Stimulated activated naive B cell treated with anti-CD40 and anti-IgM and Interleukin-4, amounts not matched to agents 10 μg/mL and 1 μg/mL and 100 μg/mL, for 72 hours (primary cell): Measurements from ENCODE around the gene C15orf61.
A peak's percentile ranks its signal among the peaks of the same experiment; 100 is the strongest.

Experiments
- ATAC-seq, 2 donors: fragments of 150-1000 bp; cut with Tn5 transposase; replicated peaks; 2 replicates each; pipeline ENCODE4 v1.10.0; 2021; ENCODE audit warnings: moderate library complexity in 1 of 2
- DNase-seq: peaks from one replicate; pipeline ENCODE4 v3.0.0; 2021
- H3K27ac Mint-ChIP-seq: one replicate; pipeline ENCODE4 v1.8.0; 2022; ENCODE audit warnings: mild to moderate bottlenecking, mixed read lengths
- H3K27me3 Mint-ChIP-seq, 2 donors: one replicate each; pipeline ENCODE4 v1.8.0; 2022; ENCODE audit warnings: mixed read lengths in 2 of 2
- H3K36me3 Mint-ChIP-seq, 2 donors: one replicate each; pipeline ENCODE4 v1.8.0; 2022; ENCODE audit warnings: mixed read lengths in 2 of 2, mild to moderate bottlenecking in 1 of 2
- H3K4me1 Mint-ChIP-seq, 2 donors: one replicate each; pipeline ENCODE4 v1.8.0; 2022; ENCODE audit warnings: mixed read lengths in 2 of 2, mild to moderate bottlenecking in 1 of 2
- H3K4me3 Mint-ChIP-seq, 2 donors: one replicate each; pipeline ENCODE4 v1.8.0; 2022; ENCODE audit warnings: mild to moderate bottlenecking in 2 of 2, mixed read lengths in 2 of 2, moderate library complexity in 1 of 2
- H3K9me3 Mint-ChIP-seq, 2 donors: one replicate each; pipeline ENCODE4 v1.8.0; 2022; ENCODE audit warnings: mixed read lengths in 2 of 2, mild to moderate bottlenecking in 1 of 2

Gene C15orf61

GRCh38 chr15:67521029-67521782 is at the start of gene C15orf61:
Gene C15orf61 (plus strand): TSS chr15:67521131. CDS start chr15:67521249, 118 bp downstream.
- Mint-ChIP-seq H3K4me1 (peaks cover 6 to 19% of the 10 kb centered on the region in 2 donors), H3K9me3 (no peaks in the 10 kb centered on the region), H3K27ac (peak within 1 kb of the TSS; percentile 98), H3K4me3 (peak within 1 kb of the TSS; percentile 92 to 93), H3K36me3 (peaks cover 5 to 10% of the 10 kb centered on the region in 2 donors), H3K27me3 (no peaks in the 10 kb centered on the region)
- DNase-seq (peak; percentile 89), ATAC-seq (peak; percentile 82 to 85)

DNA sequence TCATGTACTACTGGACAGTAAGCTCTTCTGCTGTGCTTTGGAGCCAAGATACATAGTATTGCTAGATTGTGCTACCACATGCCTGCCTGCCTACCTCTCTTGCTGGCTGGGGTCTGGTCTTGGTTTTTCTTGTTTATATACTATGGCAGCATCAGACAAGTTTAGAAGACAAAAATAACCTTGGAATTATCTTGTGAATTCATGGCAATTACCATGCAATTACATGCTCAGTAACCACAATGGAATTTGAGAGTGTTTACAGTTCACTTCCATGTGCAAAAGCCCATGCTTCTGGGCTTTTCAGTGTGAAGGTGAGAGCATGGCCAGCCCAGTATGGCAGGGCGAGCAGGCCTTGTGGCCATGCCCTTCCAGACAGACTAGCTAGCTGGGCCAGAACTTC is 48.0 kb upstream of the C15orf61 start:
- Mint-ChIP-seq H3K4me1 (no peaks in the 10 kb centered on the region), H3K27ac (no peak overlapping the region), H3K4me3 (no peak overlapping the region), H3K27me3 (no peaks in the 10 kb centered on the region), H3K9me3 (no peaks in the 10 kb centered on the region), H3K36me3 (peaks cover 0 to 3% of the 10 kb centered on the region in 2 donors)
- ATAC-seq (no peak), DNase-seq (no peak)

GRCh38 chr15:67474405-67475110 is 46.4 kb upstream of the C15orf61 start:
- H3K36me3 Mint-ChIP-seq: peaks cover 3 to 6% of the 10 kb centered on the region in 2 donors
- no peaks in the 10 kb centered on the region for H3K4me1 Mint-ChIP-seq
- no peak overlapping the region for H3K4me3 Mint-ChIP-seq
- H3K27me3 Mint-ChIP-seq: no peaks in the 10 kb centered on the region
- ATAC-seq (no peak), DNase-seq (no peak)
- H3K27ac Mint-ChIP-seq: no peak overlapping the region
- H3K9me3 Mint-ChIP-seq: no peaks in the 10 kb centered on the region

DNA sequence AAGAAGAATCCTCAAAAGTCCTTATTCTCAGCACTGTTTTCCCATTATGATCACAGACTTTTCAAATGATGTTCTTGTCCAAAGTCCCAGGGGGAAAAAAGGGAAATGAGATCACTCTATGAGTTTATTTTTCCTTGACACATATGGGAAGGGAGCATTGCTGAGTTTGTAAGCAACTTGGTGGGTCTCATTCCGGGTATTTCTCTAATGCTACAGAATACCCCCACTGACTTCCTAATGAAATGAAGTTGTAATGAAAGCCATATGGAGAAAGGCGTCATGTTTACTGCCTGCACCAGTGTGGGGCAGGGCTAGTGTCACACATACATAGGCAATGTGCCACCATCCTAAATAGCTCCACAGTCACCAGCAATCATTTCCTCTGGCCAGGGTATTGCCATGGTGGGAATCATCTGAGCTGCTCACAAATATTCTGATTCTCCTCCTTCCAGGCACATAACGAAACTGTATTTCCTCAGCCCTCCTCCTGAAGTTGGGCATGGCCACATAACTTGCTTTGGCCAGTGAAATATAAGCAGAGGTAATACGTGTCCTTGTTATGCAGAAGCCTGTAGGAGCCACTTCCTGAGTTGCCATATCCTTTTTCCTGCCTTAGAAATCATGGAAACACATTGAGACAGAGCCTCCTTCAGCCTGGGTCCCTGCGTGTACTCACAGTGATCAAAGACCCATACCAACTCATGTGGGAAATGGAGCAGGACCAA is 41.0 kb upstream of the C15orf61 start:
- Mint-ChIP-seq H3K36me3 (peaks cover 9 to 18% of the 10 kb centered on the region in 2 donors), H3K27me3 (no peaks in the 10 kb centered on the region), H3K27ac (no peak overlapping the region), H3K9me3 (no peaks in the 10 kb centered on the region), H3K4me3 (no peak overlapping the region), H3K4me1 (peaks cover 0 to 6% of the 10 kb centered on the region in 2 donors)
- no peak for DNase-seq
- no peak for ATAC-seq

GRCh38 chr15:67480741-67481140 is 40.2 kb upstream of the C15orf61 start:
- Mint-ChIP-seq H3K27ac (no peak overlapping the region), H3K9me3 (peaks cover 0 to 3% of the 10 kb centered on the region in 2 donors), H3K4me3 (no peak overlapping the region), H3K4me1 (peaks cover 0 to 6% of the 10 kb centered on the region in 2 donors), H3K36me3 (peaks cover 11 to 21% of the 10 kb centered on the region in 2 donors), H3K27me3 (no peaks in the 10 kb centered on the region)
- DNase-seq (no peak), ATAC-seq (no peak)

- Mint-ChIP-seq H3K27ac (no peak overlapping the region), H3K4me1 (peaks cover 0 to 6% of the 10 kb centered on the region in 2 donors), H3K36me3 (peaks cover 11 to 21% of the 10 kb centered on the region in 2 donors), H3K9me3 (peaks cover 0 to 3% of the 10 kb centered on the region in 2 donors), H3K27me3 (no peaks in the 10 kb centered on the region), H3K4me3 (no peak overlapping the region)
- DNase-seq (no peak), ATAC-seq (no peak)
These were observed 39.3 kb upstream of the C15orf61 start for GRCh38 chr15:67481680-67482079.

DNA sequence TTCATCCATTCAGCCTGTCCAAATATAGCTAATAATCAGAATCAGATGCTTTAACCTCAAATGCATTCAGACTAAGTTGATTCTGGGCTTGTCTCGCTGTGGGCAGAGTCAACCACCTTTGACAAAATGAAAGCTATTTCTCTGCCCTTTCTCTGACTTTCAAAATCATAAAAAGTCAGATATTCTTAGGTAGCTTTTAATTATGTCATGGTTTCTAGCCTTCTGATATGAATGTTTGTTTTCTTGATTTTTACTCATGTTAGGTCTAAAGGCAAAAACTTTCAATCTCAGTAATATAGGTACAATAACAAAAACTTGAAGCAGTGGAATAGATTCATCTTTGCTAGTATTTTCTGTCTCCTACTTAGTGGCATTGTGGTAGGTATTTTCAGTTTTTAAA is 25.3 kb upstream of the C15orf61 start:
- Mint-ChIP-seq H3K27ac (no peak overlapping the region), H3K4me1 (peaks cover 2 to 9% of the 10 kb centered on the region in 2 donors), H3K9me3 (no peaks in the 10 kb centered on the region), H3K36me3 (peaks cover 5 to 9% of the 10 kb centered on the region in 2 donors), H3K4me3 (no peak overlapping the region), H3K27me3 (no peaks in the 10 kb centered on the region)
- ATAC-seq (no peak), DNase-seq (no peak)

GRCh38 chr15:67501177-67501835 is 19.6 kb upstream of the C15orf61 start:
- Mint-ChIP-seq H3K4me1 (peaks cover 10 to 14% of the 10 kb centered on the region in 2 donors), H3K36me3 (peaks cover 2 to 6% of the 10 kb centered on the region in 2 donors), H3K27me3 (no peaks in the 10 kb centered on the region), H3K27ac (no peak overlapping the region), H3K9me3 (no peaks in the 10 kb centered on the region), H3K4me3 (no peak overlapping the region)
- ATAC-seq (peak; percentile 31 to 54), DNase-seq (no peak)

- Mint-ChIP-seq H3K27ac (no peak overlapping the region), H3K4me1 (peaks cover 13 to 17% of the 10 kb centered on the region in 2 donors), H3K36me3 (peaks cover 0 to 4% of the 10 kb centered on the region in 2 donors), H3K27me3 (no peaks in the 10 kb centered on the region), H3K9me3 (no peaks in the 10 kb centered on the region), H3K4me3 (no peak overlapping the region)
- ATAC-seq (no peak), DNase-seq (no peak)
These were observed 19.0 kb upstream of the C15orf61 start for GRCh38 chr15:67501836-67502461.

- Mint-ChIP-seq H3K4me3 (no peak overlapping the region), H3K27me3 (no peaks in the 10 kb centered on the region), H3K9me3 (no peaks in the 10 kb centered on the region), H3K4me1 (peaks cover 13 to 20% of the 10 kb centered on the region in 2 donors), H3K36me3 (peaks cover 1 to 7% of the 10 kb centered on the region in 2 donors), H3K27ac (peak overlapping the region; percentile 7)
- DNase-seq: no peak
- ATAC-seq: no peak
These were observed 16.9 kb upstream of the C15orf61 start for GRCh38 chr15:67504056-67504455.

DNA sequence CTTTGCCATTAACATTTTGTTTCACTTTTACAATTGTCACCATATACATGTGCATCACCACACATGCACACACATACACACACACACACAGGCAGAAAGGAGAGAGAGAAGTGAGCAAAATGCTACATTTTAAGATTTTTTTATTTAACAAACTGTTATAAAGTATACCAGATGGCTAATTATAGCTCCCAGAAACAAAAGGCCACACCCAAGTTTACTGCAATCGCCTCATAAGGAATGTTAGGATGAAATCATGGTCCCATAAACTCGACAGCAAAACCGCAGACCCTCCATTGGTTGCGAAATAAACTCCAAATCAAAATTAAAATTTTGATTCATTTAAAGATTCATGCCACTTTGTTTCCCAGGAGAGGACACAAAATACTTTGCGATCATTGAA is 16.1 kb upstream of the C15orf61 start:
- Mint-ChIP-seq H3K4me1 (peaks cover 13 to 20% of the 10 kb centered on the region in 2 donors), H3K27me3 (no peaks in the 10 kb centered on the region), H3K9me3 (no peaks in the 10 kb centered on the region), H3K27ac (no peak overlapping the region), H3K36me3 (peaks cover 1 to 7% of the 10 kb centered on the region in 2 donors), H3K4me3 (no peak overlapping the region)
- no peak for DNase-seq
- ATAC-seq: no peak

DNA sequence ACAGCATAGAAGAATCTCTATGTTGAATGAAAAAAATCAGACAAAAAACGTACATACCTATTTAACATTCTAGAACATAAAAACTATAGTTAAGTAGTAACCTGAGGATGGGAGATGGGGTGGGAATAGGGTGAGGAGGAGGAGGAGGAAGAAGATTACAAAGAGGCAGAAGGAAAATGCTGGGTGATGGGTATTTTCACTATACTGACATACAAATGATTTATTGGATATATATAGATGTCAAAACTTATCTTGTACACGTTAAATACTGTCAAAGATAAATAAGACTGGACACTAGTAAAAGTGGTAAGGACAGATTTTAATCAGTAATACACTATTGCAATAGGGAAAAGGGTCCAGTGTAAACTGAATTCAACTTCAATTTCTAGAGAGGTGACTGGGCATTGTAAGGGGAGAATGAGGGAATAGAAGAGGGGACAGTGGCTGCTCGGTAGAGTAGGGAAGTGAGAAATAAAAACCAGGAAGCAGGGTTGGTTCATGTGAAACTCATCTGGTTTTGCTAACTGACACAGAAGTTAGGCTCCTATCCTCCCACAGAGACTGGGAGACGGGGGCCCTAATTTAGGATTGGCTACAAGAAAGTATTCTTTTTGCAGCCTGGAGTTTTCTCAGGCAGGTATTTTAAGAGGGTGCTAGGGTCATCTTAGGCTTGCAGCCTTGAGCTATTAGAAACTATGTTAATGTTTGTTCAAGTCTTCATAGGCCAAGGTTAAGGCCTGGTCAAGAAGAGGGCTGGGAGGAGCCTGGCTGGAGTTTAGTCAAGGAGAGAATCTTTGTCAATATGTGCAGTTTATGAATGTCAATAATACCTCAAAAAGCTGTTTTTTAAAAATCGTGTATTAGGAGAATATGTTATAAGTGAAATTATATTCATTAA is 15.0 kb upstream of the C15orf61 start:
- Mint-ChIP-seq H3K36me3 (peaks cover 6 to 11% of the 10 kb centered on the region in 2 donors), H3K27ac (no peak overlapping the region), H3K27me3 (no peaks in the 10 kb centered on the region), H3K4me3 (no peak overlapping the region), H3K4me1 (peaks cover 13 to 20% of the 10 kb centered on the region in 2 donors), H3K9me3 (no peaks in the 10 kb centered on the region)
- ATAC-seq: peak; percentile 65 to 71
- DNase-seq: no peak
